HepG2 (cell line): Measurements from ENCODE around the gene TDRD1.

ENCODE experiments used
- BHLHE40 ChIP-seq: IDR thresholded peaks from 2 replicates; pipeline ENCODE4 v1.6.1; 2011; ENCODE audit warnings: low read length, improper control_type of control experiment
- ELF4 ChIP-seq: sonication (generic); formaldehyde crosslinking; IDR thresholded peaks from 2 replicates; pipeline ENCODE4 v1.5.0; 2020; ENCODE audit warnings: missing genetic modification reagents, mild to moderate bottlenecking, moderate library complexity, borderline replicate concordance
- NFKBIZ ChIP-seq: IDR thresholded peaks from 2 replicates; pipeline ENCODE4 v1.6.1; 2018; ENCODE audit warnings: missing genetic modification reagents, missing compliant biosample characterization
- TAF1 ChIP-seq: sonication (generic); formaldehyde crosslinking; IDR thresholded peaks from 2 replicates; pipeline ENCODE4 v1.4.0; 2020; ENCODE audit warnings: missing genetic modification reagents
- ZNF317 ChIP-seq: sonication (generic); formaldehyde crosslinking; IDR thresholded peaks from 2 replicates; pipeline ENCODE4 v1.5.0; 2020; ENCODE audit warnings: mild to moderate bottlenecking, missing genetic modification reagents
- ZNF766 ChIP-seq: sonication (generic); formaldehyde crosslinking; IDR thresholded peaks from 2 replicates; pipeline ENCODE4 v1.5.0; 2020; ENCODE audit warnings: missing genetic modification reagents, borderline replicate concordance
- TF ChIP-seq, protein P1 (sequence below): sonication (generic); formaldehyde crosslinking; IDR thresholded peaks from one replicate; pipeline ENCODE4 v1.5.1; 2020; ENCODE audit warnings: mild to moderate bottlenecking, missing genetic modification reagents; ENCODE audit errors: not compliant biosample characterization
- TF ChIP-seq, protein P2 (sequence below): sonication (generic); formaldehyde crosslinking; IDR thresholded peaks from 2 replicates; pipeline ENCODE4 v1.4.0; 2020; ENCODE audit warnings: mild to moderate bottlenecking, missing genetic modification reagents

DNA sequence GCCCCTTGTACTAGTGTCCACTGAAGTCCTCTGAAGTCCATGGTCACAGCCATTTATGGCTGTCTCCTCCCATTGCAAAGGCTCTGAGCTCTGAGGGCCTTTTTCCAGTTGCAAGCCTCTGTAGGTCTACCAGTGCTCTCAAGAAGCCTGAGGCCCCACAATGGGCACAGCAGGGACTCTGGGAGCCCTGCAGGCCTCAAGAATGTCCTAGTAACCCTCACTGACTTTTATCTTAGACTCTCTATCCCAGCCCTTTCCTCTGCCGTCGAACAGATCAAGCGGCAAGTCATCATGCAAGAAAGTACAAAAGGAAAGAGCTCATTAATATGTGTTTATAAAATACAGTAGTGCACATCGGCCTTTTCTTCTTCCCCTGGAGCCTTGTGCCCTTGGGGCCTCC, 83.3 kb downstream of the TDRD1 start:
- no peak for TF ChIP-seq ZNF766 (CRISPR knock-in tag)
- no peak for TF ChIP-seq ZNF317 (CRISPR knock-in tag)
- TF ChIP-seq, protein P1, sequence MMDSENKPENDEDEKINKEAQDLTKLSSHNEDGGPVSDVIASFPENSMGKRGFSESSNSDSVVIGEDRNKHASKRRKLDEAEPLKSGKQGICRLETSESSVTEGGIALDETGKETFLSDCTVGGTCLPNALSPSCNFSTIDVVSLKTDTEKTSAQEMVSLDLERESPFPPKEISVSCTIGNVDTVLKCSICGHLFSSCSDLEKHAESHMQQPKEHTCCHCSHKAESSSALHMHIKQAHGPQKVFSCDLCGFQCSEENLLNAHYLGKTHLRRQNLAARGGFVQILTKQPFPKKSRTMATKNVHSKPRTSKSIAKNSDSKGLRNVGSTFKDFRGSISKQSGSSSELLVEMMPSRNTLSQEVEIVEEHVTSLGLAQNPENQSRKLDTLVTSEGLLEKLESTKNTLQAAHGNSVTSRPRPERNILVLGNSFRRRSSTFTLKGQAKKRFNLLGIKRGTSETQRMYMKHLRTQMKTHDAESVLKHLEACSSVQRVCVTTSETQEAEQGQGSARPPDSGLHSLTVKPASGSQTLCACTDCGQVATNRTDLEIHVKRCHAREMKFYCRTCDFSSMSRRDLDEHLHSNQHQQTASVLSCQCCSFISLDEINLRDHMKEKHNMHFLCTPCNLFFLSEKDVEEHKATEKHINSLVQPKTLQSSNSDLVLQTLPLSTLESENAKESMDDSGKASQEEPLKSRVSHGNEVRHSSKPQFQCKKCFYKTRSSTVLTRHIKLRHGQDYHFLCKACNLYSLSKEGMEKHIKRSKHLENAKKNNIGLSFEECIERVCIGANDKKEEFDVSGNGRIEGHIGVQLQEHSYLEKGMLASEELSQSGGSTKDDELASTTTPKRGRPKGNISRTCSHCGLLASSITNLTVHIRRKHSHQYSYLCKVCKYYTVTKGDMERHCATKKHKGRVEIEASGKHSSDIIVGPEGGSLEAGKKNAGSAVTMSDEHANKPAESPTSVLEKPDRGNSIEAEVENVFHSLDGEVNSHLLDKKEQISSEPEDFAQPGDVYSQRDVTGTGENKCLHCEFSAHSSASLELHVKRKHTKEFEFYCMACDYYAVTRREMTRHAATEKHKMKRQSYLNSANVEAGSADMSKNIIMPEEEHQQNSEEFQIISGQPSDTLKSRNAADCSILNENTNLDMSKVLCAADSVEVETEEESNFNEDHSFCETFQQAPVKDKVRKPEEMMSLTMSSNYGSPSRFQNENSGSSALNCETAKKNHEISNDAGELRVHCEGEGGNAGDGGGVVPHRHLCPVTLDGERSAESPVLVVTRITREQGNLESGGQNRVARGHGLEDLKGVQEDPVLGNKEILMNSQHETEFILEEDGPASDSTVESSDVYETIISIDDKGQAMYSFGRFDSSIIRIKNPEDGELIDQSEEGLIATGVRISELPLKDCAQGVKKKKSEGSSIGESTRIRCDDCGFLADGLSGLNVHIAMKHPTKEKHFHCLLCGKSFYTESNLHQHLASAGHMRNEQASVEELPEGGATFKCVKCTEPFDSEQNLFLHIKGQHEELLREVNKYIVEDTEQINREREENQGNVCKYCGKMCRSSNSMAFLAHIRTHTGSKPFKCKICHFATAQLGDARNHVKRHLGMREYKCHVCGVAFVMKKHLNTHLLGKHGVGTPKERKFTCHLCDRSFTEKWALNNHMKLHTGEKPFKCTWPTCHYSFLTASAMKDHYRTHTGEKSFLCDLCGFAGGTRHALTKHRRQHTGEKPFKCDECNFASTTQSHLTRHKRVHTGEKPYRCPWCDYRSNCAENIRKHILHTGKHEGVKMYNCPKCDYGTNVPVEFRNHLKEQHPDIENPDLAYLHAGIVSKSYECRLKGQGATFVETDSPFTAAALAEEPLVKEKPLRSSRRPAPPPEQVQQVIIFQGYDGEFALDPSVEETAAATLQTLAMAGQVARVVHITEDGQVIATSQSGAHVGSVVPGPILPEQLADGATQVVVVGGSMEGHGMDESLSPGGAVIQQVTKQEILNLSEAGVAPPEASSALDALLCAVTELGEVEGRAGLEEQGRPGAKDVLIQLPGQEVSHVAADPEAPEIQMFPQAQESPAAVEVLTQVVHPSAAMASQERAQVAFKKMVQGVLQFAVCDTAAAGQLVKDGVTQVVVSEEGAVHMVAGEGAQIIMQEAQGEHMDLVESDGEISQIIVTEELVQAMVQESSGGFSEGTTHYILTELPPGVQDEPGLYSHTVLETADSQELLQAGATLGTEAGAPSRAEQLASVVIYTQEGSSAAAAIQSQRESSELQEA (CRISPR knock-in tag) = no peak
- TF ChIP-seq BHLHE40 = no peak
- TF ChIP-seq NFKBIZ (CRISPR knock-in tag) = no peak
- TF ChIP-seq ELF4 (CRISPR knock-in tag) = no peak
- no peak for TF ChIP-seq TAF1 (CRISPR knock-in tag)
- TF ChIP-seq, protein P2, sequence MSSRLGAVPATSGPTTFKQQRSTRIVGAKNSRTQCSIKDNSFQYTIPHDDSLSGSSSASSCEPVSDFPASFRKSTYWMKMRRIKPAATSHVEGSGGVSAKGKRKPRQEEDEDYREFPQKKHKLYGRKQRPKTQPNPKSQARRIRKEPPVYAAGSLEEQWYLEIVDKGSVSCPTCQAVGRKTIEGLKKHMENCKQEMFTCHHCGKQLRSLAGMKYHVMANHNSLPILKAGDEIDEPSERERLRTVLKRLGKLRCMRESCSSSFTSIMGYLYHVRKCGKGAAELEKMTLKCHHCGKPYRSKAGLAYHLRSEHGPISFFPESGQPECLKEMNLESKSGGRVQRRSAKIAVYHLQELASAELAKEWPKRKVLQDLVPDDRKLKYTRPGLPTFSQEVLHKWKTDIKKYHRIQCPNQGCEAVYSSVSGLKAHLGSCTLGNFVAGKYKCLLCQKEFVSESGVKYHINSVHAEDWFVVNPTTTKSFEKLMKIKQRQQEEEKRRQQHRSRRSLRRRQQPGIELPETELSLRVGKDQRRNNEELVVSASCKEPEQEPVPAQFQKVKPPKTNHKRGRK (CRISPR knock-in tag) = no peak
